Muscle layer of colon (tissue), 2 donors: ENCODE measurements around the gene BTBD9.

Experiments
- H3K27ac ChIP-seq: one replicate; pipeline ENCODE4 v1.7.0; 2013; ENCODE audit warnings: low read depth, mild to moderate bottlenecking, low read length, moderate library complexity
- H3K27me3 ChIP-seq, 2 donors: one replicate each; pipeline ENCODE4 v1.7.0; 2013; ENCODE audit warnings: low read length in 2 of 2, mild to moderate bottlenecking in 2 of 2; ENCODE audit not compliant: insufficient read depth in 2 of 2, control insufficient read depth in 1 of 2
- H3K36me3 ChIP-seq: one replicate; pipeline ENCODE4 v1.7.0; 2013; ENCODE audit warnings: mild to moderate bottlenecking, low read length; ENCODE audit not compliant: insufficient read depth
- H3K4me1 ChIP-seq: one replicate; pipeline ENCODE4 v1.7.0; 2013; ENCODE audit warnings: mild to moderate bottlenecking, low read length; ENCODE audit not compliant: insufficient read depth
- H3K4me3 ChIP-seq, 2 donors: one replicate each; pipeline ENCODE4 v1.7.0; 2013; ENCODE audit warnings: low read length in 2 of 2, low read depth in 1 of 2, mild to moderate bottlenecking in 1 of 2, moderate library complexity in 1 of 2
- H3K9ac ChIP-seq: one replicate; pipeline ENCODE4 v1.7.0; 2013; ENCODE audit warnings: low read length
- H3K9me3 ChIP-seq: one replicate; pipeline ENCODE4 v1.7.0; 2013; ENCODE audit warnings: mild to moderate bottlenecking, low read length
- donor health status: abdominal sarcoma.
- donor health status: Adenocarcinoma of cecum.

Gene BTBD9

GRCh38 chr6:38591439-38591838 lies 48.3 kb downstream of the BTBD9 start:
- peaks cover 4% of the 10 kb centered on the region for H3K36me3 ChIP-seq
- no peak overlapping the region for H3K9ac ChIP-seq
- no peaks in the 10 kb centered on the region for H3K27me3 ChIP-seq
- no peak overlapping the region for H3K27ac ChIP-seq
- H3K4me1 ChIP-seq, result no peaks in the 10 kb centered on the region
- H3K4me3 ChIP-seq, result no peak overlapping the region
- no peaks in the 10 kb centered on the region for H3K9me3 ChIP-seq

DNA sequence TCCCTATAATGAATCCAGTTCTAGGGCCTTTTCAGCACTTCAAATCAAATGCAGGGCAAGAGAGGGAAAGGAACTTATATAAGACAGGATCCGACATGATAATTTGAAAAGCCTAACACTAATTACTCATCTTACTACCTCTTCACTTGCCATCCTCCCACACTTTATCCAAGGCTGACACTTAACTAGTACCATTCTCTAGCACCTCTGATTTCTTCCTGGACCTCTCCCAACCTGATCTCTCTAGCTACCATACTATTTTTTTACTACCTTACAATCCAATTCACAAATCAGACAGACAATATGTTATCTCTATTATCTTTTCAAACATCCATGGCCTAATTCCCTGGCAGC lies 50.4 kb downstream of the BTBD9 start:
- no peaks in the 10 kb centered on the region for H3K9me3 ChIP-seq
- no peaks in the 10 kb centered on the region for H3K27me3 ChIP-seq
- no peak overlapping the region for H3K27ac ChIP-seq
- no peaks in the 10 kb centered on the region for H3K4me1 ChIP-seq
- peaks cover 4% of the 10 kb centered on the region for H3K36me3 ChIP-seq
- H3K9ac ChIP-seq, result no peak overlapping the region
- H3K4me3 ChIP-seq, result no peak overlapping the region

DNA sequence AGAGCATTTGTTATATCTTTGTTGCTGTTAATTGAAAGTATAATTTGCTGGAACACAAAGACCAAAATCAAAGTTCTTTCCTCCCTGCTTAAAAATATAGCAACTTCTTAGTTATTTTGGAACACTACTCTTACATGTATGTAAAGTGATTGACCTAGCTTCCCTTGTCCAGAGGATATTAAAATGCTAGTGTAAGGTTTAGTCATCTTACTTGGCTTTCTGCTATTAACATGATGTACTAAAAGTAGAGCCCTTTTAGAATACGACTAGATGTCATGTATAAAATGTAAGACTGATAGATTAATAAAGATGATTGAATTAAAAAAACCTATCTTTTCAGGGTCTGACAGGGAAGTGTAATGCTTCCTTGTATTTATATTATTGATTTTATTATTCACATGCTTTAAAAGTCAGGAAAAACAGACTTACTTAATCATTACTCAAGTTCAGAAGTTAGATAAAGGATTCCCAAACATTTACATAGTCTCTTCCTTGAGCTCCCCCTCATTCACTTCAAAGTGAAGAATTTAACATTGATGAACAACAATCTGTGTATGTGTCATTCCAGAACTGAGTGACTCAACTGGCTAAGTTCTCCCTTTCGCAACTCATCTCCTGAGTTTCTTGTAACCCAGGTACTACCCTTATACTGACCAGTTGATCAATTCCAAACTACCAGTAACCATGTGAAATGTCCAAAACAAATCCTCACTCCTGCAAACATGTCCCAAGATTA lies 50.9 kb downstream of the BTBD9 start:
- H3K27me3 ChIP-seq, result no peaks in the 10 kb centered on the region

GRCh38 chr6:38587766-38588362 lies 51.9 kb downstream of the BTBD9 start:
- Histone ChIP-seq H3K4me1 (no peaks in the 10 kb centered on the region), H3K9me3 (no peaks in the 10 kb centered on the region), H3K9ac (no peak overlapping the region), H3K36me3 (peaks cover 4% of the 10 kb centered on the region), H3K4me3 (no peak overlapping the region), H3K27ac (no peak overlapping the region), H3K27me3 (no peaks in the 10 kb centered on the region)

More for the DNA sequence above, 50.9 kb downstream of the BTBD9 start:
- no peaks in the 10 kb centered on the region for H3K4me1 ChIP-seq
- peaks cover 4% of the 10 kb centered on the region for H3K36me3 ChIP-seq
- H3K27ac ChIP-seq, result no peak overlapping the region
- H3K4me3 ChIP-seq, result no peak overlapping the region
- no peaks in the 10 kb centered on the region for H3K9me3 ChIP-seq
- H3K9ac ChIP-seq, result no peak overlapping the region

DNA sequence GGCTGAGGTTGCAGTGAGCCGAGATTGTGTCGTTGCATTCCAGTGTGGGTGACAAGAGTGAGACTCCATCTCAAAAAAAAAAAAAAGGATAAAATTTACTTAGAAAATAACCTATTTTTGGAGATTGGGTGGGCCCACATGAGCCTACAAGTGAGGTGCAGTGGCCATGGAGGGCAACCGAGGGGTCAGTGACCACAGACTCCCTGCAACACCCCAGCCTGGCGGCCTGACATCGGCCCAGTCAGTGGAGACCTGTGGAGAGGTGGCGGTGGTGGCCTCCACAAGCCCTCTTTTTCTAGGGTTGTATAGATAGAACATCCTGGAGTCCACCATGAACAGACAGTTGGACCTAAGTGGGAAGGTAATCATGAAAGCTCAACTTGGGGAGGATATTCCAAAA lies 52.7 kb downstream of the BTBD9 start:
- H3K36me3 ChIP-seq, result no peaks in the 10 kb centered on the region
- H3K4me3 ChIP-seq, result no peak overlapping the region
- H3K4me1 ChIP-seq, result no peaks in the 10 kb centered on the region
- H3K27me3 ChIP-seq, result no peaks in the 10 kb centered on the region
- no peak overlapping the region for H3K27ac ChIP-seq
- H3K9me3 ChIP-seq, result no peaks in the 10 kb centered on the region
- H3K9ac ChIP-seq, result no peak overlapping the region

GRCh38 chr6:38584731-38585130 lies 55.0 kb downstream of the BTBD9 start:
- H3K27me3 ChIP-seq, result no peaks in the 10 kb centered on the region
- H3K36me3 ChIP-seq, result no peaks in the 10 kb centered on the region
- H3K9me3 ChIP-seq, result no peaks in the 10 kb centered on the region
- H3K4me1 ChIP-seq, result no peaks in the 10 kb centered on the region
- no peak overlapping the region for H3K9ac ChIP-seq
- no peak overlapping the region for H3K4me3 ChIP-seq
- no peak overlapping the region for H3K27ac ChIP-seq

GRCh38 chr6:38583523-38583922 lies 56.2 kb downstream of the BTBD9 start:
- no peaks in the 10 kb centered on the region for H3K27me3 ChIP-seq
- H3K36me3 ChIP-seq, result no peaks in the 10 kb centered on the region
- no peaks in the 10 kb centered on the region for H3K9me3 ChIP-seq
- H3K27ac ChIP-seq, result no peak overlapping the region
- no peaks in the 10 kb centered on the region for H3K4me1 ChIP-seq
- no peak overlapping the region for H3K9ac ChIP-seq
- H3K4me3 ChIP-seq, result no peak overlapping the region

- H3K27ac ChIP-seq, result no peak overlapping the region
- no peaks in the 10 kb centered on the region for H3K9me3 ChIP-seq
- no peaks in the 10 kb centered on the region for H3K27me3 ChIP-seq
- H3K9ac ChIP-seq, result no peak overlapping the region
- H3K36me3 ChIP-seq, result peaks cover 6% of the 10 kb centered on the region
- H3K4me3 ChIP-seq, result no peak overlapping the region
- H3K4me1 ChIP-seq, result no peaks in the 10 kb centered on the region
Measured at GRCh38 chr6:38580030-38580429, 59.7 kb downstream of the BTBD9 start.

- Histone ChIP-seq H3K4me3 (no peak overlapping the region), H3K27me3 (no peaks in the 10 kb centered on the region), H3K27ac (no peak overlapping the region), H3K9ac (no peak overlapping the region), H3K36me3 (peaks cover 6% of the 10 kb centered on the region), H3K9me3 (no peaks in the 10 kb centered on the region), H3K4me1 (no peaks in the 10 kb centered on the region)
Measured at GRCh38 chr6:38579010-38579628, 60.6 kb downstream of the BTBD9 start.

- peaks cover 6% of the 10 kb centered on the region for H3K36me3 ChIP-seq
- H3K9ac ChIP-seq, result no peak overlapping the region
- H3K4me1 ChIP-seq, result no peaks in the 10 kb centered on the region
- H3K9me3 ChIP-seq, result no peaks in the 10 kb centered on the region
- H3K27ac ChIP-seq, result no peak overlapping the region
- no peaks in the 10 kb centered on the region for H3K27me3 ChIP-seq
- no peak overlapping the region for H3K4me3 ChIP-seq
Measured at GRCh38 chr6:38578075-38578474, 61.7 kb downstream of the BTBD9 start.

DNA sequence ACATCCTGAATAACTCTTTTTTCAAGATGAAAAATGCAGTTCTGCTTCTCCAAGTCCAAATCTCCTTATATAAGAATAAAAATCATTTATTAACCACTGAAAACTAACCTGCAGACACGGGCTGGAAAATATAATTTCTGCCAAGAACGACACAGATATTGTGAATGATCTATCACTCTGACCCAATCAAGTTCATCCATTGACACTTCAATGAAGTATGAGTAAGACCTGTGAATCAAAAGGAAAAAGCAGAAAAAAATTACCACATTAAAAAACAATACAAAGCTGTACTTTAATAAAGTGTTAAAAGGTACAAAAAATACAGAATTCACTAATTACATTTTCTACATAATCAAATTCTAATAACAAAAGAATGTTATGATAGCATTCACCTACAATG lies 62.2 kb downstream of the BTBD9 start:
- no peak overlapping the region for H3K9ac ChIP-seq
- peaks cover 6% of the 10 kb centered on the region for H3K36me3 ChIP-seq
- H3K27ac ChIP-seq, result no peak overlapping the region
- no peaks in the 10 kb centered on the region for H3K27me3 ChIP-seq
- H3K4me3 ChIP-seq, result no peak overlapping the region
- no peaks in the 10 kb centered on the region for H3K4me1 ChIP-seq
- H3K9me3 ChIP-seq, result no peaks in the 10 kb centered on the region
